Colonic mucosa (tissue), 4 donors: ENCODE data around the gene KDM6A. TPM values are rescaled to one million over a fixed set of nuclear protein-coding genes. Genes with fewer than 3 reads are reported as not detected.
"Not testable (repeated sequence)": the region's sequence is repeated elsewhere in the genome, so short reads cannot be mapped to it uniquely, and the experiment has no call there.

Experiments used
- DNase-seq: peaks from one replicate; pipeline ENCODE4 v3.0.0-alpha.2; 2020
- H3K27ac ChIP-seq: fragments of 200-600 bp; one replicate; pipeline ENCODE4 v1.8.0; 2021
- H3K27me3 ChIP-seq: fragments of 200-600 bp; one replicate; pipeline ENCODE4 v1.8.0; 2021
- H3K36me3 ChIP-seq: fragments of 200-600 bp; one replicate; pipeline ENCODE4 v1.8.0; 2021
- H3K4me1 ChIP-seq: fragments of 200-600 bp; one replicate; pipeline ENCODE4 v1.8.0; 2021; ENCODE audit warnings: mild to moderate bottlenecking
- H3K4me3 ChIP-seq: fragments of 200-600 bp; one replicate; pipeline ENCODE4 v1.8.0; 2021
- H3K9ac ChIP-seq, 2 donors: one replicate each; pipeline ENCODE4 v1.7.0; 2013; ENCODE audit warnings: control low read depth in 2 of 2, low read depth in 2 of 2, low read length in 2 of 2
- H3K9me3 ChIP-seq: fragments of 200-600 bp; one replicate; pipeline ENCODE4 v1.8.0; 2021
- CTCF ChIP-seq: fragments of 200-600 bp; IDR thresholded peaks from one replicate; pipeline ENCODE4 v1.8.0; 2022; ENCODE audit warnings: antibody characterized with exemption, mild to moderate bottlenecking
- intact Hi-C: fragments of 100-400 bp; cut with DNase I; formaldehyde crosslinking; loops from one replicate; pipeline ENCODE4 v1.14.1; 2022
- total RNA-seq, 2 donors: library from RNA; stranded (reverse); fragmentation: NEBNext Ultra II Directional in 1 of 2; extraction: Animal tissue kit (Norgen Biotek cat#: 25700) in 1 of 2; gene quantifications; one replicate each; pipeline ENCODE4 v1.2.1, GENCODE V29; 2021
- donor health status: healthy.
- donor health status: DM: no; HTN: no; CAD: no.
- donor health status: DM: no; HTN: no; CAD: no.

KDM6A gene
- total RNA-seq, 2 donors from 2014 or later: 31.6 to 45.3 TPM

DNA sequence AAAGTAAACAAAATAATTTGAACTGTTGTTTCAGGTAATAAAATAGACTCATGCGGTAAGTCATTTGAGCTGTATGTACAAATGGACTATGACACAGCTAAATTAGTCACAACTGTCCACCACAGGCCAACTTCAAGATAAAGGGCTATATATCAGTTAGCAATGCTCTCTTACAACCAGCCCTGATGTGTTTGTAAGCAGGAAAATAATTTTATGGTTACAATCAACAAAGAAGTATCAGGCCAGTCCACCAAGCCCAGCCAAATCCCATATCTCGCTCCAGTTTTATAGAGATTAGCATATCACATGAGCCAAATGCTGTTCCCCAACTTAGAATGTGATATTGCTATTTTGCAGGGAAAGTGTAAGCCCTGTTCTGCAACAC, 29.7 kb upstream of the KDM6A start:
- no peaks in the 10 kb centered on the region for H3K36me3 ChIP-seq
- H3K27me3 ChIP-seq: no peaks in the 10 kb centered on the region
- H3K27ac ChIP-seq: no peak overlapping the region
- DNase-seq: no peak
- no peak overlapping the region for H3K9ac ChIP-seq
- H3K9me3 ChIP-seq: no peaks in the 10 kb centered on the region
- intact Hi-C loops: no loop called here
- no peak for TF ChIP-seq CTCF
- no peaks in the 10 kb centered on the region for H3K4me1 ChIP-seq
- no peak overlapping the region for H3K4me3 ChIP-seq

DNA sequence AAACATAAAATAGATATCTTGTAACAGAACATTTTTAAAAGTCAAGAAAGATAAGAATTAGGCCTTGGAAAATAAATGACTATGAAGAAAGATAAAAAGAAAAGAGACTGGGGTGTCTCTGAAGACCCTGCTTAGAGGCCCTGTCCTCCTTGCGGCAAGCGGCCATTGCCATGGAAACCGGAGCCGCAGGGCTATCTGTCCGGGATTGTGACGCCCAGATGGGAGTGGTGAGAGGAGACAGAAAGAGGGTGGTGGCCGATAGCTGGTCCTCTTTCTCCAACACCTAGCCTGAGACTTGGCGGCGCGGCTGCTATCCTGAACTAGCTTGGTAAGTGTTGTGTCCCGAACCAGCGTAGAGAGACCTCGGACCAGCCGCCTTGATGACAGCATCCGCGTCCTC, 29.2 kb upstream of the KDM6A start, which contains the start of gene DUSP21:
TSS of gene DUSP21 (plus strand) at position 269 of the 400 bp plus-strand sequence. CDS start at position 381, 112 bp downstream.
- no peak for DNase-seq
- intact Hi-C loops: no loop called here
- Histone ChIP-seq H3K4me1 (no peaks in the 10 kb centered on the region), H3K9me3 (no peaks in the 10 kb centered on the region), H3K27ac (no peak within 1 kb of the TSS), H3K9ac (no peak within 1 kb of the TSS), H3K36me3 (no peaks in the 10 kb centered on the region), H3K27me3 (no peaks in the 10 kb centered on the region), H3K4me3 (no peak within 1 kb of the TSS)
- TF ChIP-seq CTCF: no peak

- H3K36me3 ChIP-seq: no peaks in the 10 kb centered on the region
- no peak overlapping the region for H3K4me3 ChIP-seq
- no peaks in the 10 kb centered on the region for H3K27me3 ChIP-seq
- H3K9me3 ChIP-seq: no peaks in the 10 kb centered on the region
- no peak overlapping the region for H3K27ac ChIP-seq
- H3K9ac ChIP-seq: no peak overlapping the region
- intact Hi-C loops: no loop called here
- no peaks in the 10 kb centered on the region for H3K4me1 ChIP-seq
- no peak for DNase-seq
- no peak for TF ChIP-seq CTCF
These were observed 28.8 kb upstream of the KDM6A start for GRCh38 chrX:44844204-44844603.

- DNase-seq, H3K9me3 ChIP-seq, H3K4me1 ChIP-seq, H3K4me3 ChIP-seq, intact Hi-C loops, H3K9ac ChIP-seq, H3K27me3 ChIP-seq, H3K36me3 ChIP-seq, H3K27ac ChIP-seq: not testable (repeated sequence)
These were observed 22.1 kb upstream of the KDM6A start for GRCh38 chrX:44850891-44851290.

DNA sequence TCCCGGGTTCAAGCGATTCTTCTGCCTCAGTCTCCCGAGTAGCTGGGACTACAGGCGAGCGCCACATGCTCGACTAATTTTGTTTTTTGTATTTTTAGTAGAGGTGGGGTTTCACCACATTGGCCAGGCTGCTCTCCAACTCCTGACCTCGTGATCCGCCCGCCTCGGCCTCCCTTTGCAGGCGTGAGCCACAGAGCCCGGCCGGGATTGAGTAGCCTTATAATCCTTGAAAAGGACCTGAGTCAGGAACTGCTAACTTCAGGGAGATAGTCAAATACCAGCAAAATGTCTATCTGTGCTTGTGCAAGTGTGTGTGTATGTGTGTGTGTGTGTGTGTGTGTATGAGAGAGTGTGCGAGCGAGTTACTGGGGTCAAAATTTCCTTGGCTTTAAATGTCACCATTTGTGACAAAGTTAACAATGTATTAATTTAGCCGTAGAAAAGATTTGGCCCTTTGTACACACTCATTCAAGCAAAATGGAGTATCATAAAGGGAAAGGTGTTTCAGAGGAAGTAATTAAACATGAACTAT, 1.8 kb upstream of the KDM6A start:
- intact Hi-C loops: loop anchor here (10.0 kb wide), 1 partner anchor 194 kb away; no protein-coding TSS in a partner anchor
- Histone ChIP-seq H3K27ac (peak overlapping the region; percentile 99), H3K36me3 (no peaks in the 10 kb centered on the region), H3K9ac (peak overlapping the region in 1 of 2 donors; percentile 92), H3K9me3 (no peaks in the 10 kb centered on the region), H3K4me3 (peak overlapping the region; percentile 93), H3K4me1 (peaks cover 8% of the 10 kb centered on the region), H3K27me3 (no peaks in the 10 kb centered on the region)
- no peak for TF ChIP-seq CTCF
- peak; percentile 48 for DNase-seq

- intact Hi-C loops: loop anchor here (10.0 kb wide), 1 partner anchor 193 kb away; no protein-coding TSS in a partner anchor
- peak; percentile 63 for DNase-seq
- H3K9me3 ChIP-seq: no peaks in the 10 kb centered on the region
- H3K27ac ChIP-seq: peak overlapping the region; percentile 99
- peak overlapping the region; percentile 92 to 93 for H3K9ac ChIP-seq
- peak overlapping the region; percentile 93 for H3K4me3 ChIP-seq
- no peaks in the 10 kb centered on the region for H3K27me3 ChIP-seq
- no peak for TF ChIP-seq CTCF
- H3K4me1 ChIP-seq: peaks cover 9% of the 10 kb centered on the region
- no peaks in the 10 kb centered on the region for H3K36me3 ChIP-seq
These were observed 812 bp upstream of the KDM6A start for GRCh38 chrX:44871931-44872820.
